VCaP (cell line): ENCODE results near the gene SYT1.

Source experiments
- H3K27ac ChIP-seq: fragments of 450-650 bp; 2 replicates; pipeline ENCODE4 v1.5.1; 2017
- CTCF ChIP-seq: fragments of 450-650 bp; conservative IDR thresholded peaks from 2 replicates; pipeline ENCODE4 v1.5.1; 2017; ENCODE audit warnings: mild to moderate bottlenecking, moderate library complexity

SYT1 gene

GRCh38 chr12:79444089-79444488, 579.5 kb downstream of the SYT1 start:
- H3K27ac ChIP-seq, result no peak overlapping the region
- TF ChIP-seq CTCF, result no peak

GRCh38 chr12:79448816-79449215, 584.2 kb downstream of the SYT1 start:
- no peak overlapping the region for H3K27ac ChIP-seq
- TF ChIP-seq CTCF, result no peak

GRCh38 chr12:79451365-79451764, 586.8 kb downstream of the SYT1 start:
- H3K27ac ChIP-seq, result no peak overlapping the region
- no peak for TF ChIP-seq CTCF

GRCh38 chr12:79451978-79452377, 587.4 kb downstream of the SYT1 start:
- H3K27ac ChIP-seq, result no peak overlapping the region
- TF ChIP-seq CTCF, result no peak

GRCh38 chr12:79452906-79453305, 588.3 kb downstream of the SYT1 start:
- no peak for TF ChIP-seq CTCF
- no peak overlapping the region for H3K27ac ChIP-seq

GRCh38 chr12:79453820-79454219, 589.2 kb downstream of the SYT1 start:
- H3K27ac ChIP-seq, result no peak overlapping the region
- TF ChIP-seq CTCF, result no peak

- TF ChIP-seq CTCF, result no peak
- H3K27ac ChIP-seq, result no peak overlapping the region
Measured at GRCh38 chr12:79454338-79454843, 589.8 kb downstream of the SYT1 start.
